RPMI7951 (cell line): ENCODE data around the gene UGT1A3. TPM values are rescaled to one million over a fixed set of nuclear protein-coding genes. Genes with fewer than 3 reads are reported as not detected.

Experiments
- DNase-seq: peaks from one replicate; pipeline ENCODE4 v3.0.0-alpha.2; 2012; ENCODE audit warnings: low read depth
- total RNA-seq: library from RNA; depleted of rRNA; stranded (reverse); fragments of >200 nt; shearing (Covaris generic); gene quantifications from 2 replicates; pipeline ENCODE4 v1.2.3, GENCODE V29; 2014; rRNA removed

Gene UGT1A3
- total RNA-seq, 1 experiment from 2014 or later: not detected

DNA sequence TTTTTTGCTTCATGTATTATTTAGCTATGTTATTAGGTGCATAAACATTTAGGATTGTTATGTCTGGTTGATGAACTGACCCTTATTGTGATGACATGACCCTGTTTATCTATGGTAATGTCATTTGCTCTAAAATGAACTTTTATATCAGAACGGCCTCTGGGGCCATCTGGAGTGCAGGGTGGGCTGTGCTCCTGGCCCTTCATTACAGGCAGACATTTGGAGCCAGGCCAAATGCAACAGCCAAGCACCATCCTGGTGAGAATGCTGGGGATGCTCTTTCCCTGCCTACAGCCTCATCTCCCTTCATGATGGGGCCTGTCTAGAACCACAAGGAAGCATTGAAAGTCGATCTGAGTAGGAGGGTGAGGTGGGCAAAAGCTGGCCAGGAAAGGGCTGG is 87.5 kb downstream of the UGT1A3 start:
- DNase-seq: no peak

GRCh38 chr2:233816771-233817170 is 87.9 kb downstream of the UGT1A3 start:
- DNase-seq: no peak

DNA sequence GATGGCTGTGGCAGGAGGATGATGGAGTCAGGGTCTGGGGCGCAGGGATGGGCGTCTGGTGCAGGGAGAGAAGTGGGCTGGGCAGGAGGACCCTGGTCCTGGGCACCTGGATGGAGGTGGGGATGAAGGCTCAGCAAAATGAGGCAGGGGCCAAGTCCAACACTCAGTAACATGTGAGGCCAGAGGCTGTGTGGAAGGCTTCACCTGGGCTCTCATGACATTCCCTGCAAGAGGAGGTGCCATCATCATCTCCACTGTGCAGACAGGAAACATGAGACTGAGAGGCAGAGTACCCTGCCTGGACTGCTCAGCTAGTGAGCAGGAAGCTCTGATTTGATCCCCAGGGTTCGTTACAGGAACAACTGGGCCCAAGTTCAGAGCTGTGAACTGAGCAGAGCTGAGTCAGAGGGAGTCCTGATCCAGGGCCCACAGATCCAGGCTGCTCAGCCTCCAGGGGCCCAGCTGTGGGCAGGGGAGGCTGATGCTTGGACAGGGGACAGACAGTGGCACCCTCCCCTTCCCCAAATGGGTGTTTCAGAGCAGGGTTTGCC is 88.6 kb downstream of the UGT1A3 start:
- no peak for DNase-seq

GRCh38 chr2:233817995-233818638 is 89.3 kb downstream of the UGT1A3 start:
- no peak for DNase-seq

GRCh38 chr2:233818639-233819621 is 90.1 kb downstream of the UGT1A3 start:
- no peak for DNase-seq

- no peak for DNase-seq
Observed at GRCh38 chr2:233819884-233820773, 91.3 kb downstream of the UGT1A3 start.

DNA sequence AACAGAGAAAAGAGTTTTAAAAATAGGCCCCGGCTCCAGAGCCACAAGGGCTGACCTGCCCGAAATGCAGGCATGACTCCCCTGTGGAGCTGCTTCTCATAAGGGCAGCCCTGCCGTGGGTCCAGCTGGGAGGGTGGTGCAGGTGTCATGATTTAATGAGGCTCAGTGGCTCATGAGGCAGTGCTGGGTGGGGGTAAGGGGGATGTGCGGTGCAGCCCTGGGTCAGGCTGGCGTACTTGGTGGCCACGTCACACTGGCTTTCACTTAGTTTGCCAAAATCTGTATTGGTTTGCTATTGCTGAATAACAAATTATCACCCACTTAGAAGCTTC is 91.9 kb downstream of the UGT1A3 start:
- no peak for DNase-seq

DNA sequence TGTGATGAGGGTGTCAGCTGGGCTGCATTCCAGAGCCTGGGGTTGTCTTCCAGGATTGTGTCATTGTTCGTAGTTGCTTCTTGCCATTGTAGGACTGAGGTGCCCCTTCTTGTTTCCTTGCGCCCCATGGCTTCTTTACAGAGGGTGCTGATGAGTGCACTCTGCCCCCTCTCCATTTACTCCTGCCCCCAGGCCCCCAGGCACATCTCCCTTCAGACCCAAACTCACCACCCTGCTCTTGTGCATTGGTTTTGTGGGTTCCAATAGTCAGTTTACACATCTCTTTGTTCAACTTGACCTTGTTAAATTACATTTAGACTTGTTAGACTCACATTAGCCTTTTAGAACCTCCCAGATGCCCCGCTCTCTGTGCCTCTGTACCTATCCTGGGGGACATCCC is 92.4 kb downstream of the UGT1A3 start:
- DNase-seq: no peak

- no peak for DNase-seq
Observed at GRCh38 chr2:233821709-233822100, 92.9 kb downstream of the UGT1A3 start.

DNA sequence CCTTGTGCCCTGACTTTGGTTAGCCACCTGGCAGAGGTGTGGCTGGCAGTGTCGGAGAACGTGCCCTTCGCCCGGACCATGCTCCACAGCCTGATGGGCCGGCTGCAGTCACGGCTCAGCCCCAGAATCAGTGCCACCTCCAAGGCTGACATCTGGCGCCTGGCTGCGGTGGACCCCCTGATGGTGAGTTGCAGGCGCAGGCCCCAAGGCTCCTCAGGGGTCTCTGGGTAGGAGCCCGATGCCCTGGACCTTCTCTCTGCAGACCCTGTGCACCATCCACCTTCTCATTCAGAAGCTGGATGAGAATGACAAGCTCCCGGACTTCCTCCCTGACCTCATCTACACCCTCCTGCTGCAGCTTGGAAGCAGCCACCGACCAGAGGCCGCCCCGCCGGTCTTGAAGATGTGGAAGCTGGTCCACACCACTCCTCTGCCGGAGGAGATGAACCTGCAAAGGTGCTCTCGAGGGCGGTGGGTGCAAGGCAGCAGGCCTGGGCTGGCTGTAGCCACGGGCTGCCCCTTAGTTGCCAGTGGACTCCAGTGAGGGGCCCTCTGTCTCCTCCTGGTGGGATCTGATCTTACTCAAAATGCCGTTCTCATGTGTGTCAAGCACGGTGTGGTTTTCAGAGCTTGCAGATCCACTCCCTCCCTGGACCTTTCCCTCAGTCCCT is 93.4 kb downstream of the UGT1A3 start:
- DNase-seq: no peak

Other genes with a start within 250 kb of the UGT1A3 start
- gene USP40, start 162.3 kb upstream of the UGT1A3 start, total RNA-seq: 26.0 and 30.8 TPM in 2 replicates
- gene UGT1A8, start 111.4 kb upstream of the UGT1A3 start, total RNA-seq: not detected in 2 replicates
- 0.29 TPM in 1 of 2 replicates, not detected in the other for gene UGT1A10, start 92.6 kb upstream of the UGT1A3 start, total RNA-seq
- not detected in 2 replicates for gene UGT1A9, start 57.1 kb upstream of the UGT1A3 start, total RNA-seq
- gene UGT1A7, start 47.1 kb upstream of the UGT1A3 start, total RNA-seq: not detected in 2 replicates
- gene UGT1A6, start 36.2 kb upstream of the UGT1A3 start, total RNA-seq: not detected in 2 replicates
- gene UGT1A5, start 16.1 kb upstream of the UGT1A3 start, total RNA-seq: not detected in 2 replicates
- 0.12 TPM in 1 of 2 replicates, not detected in the other for gene UGT1A4, start 10.3 kb upstream of the UGT1A3 start, total RNA-seq
- not detected in 2 replicates for gene UGT1A1, start 31.2 kb downstream of the UGT1A3 start, total RNA-seq
- gene MROH2A, start 49.3 kb downstream of the UGT1A3 start, total RNA-seq: 0.10 TPM in 1 of 2 replicates, not detected in the other
- 115 TPM in 2 replicates for gene HJURP, start 125.5 kb downstream of the UGT1A3 start, total RNA-seq
- gene TRPM8, start 188.3 kb downstream of the UGT1A3 start, total RNA-seq: 13.6 and 19.9 TPM in 2 replicates